Measurements from ENCODE around the gene ITPRIPL2. TPM values are rescaled to one million over a fixed set of nuclear protein-coding genes. Genes with fewer than 3 reads are reported as not detected.

The ITPRIPL2 gene
- total RNA-seq, 1 experiment from 2014 or later = 67.9 TPM

GRCh38 chr16:19067349-19068236 is 46.2 kb upstream of the ITPRIPL2 start, which contains the start of gene COQ7:
TSS of gene COQ7 (plus strand) at chr16:19067614. CDS start at chr16:19067665, 51 bp downstream.
- TF ChIP-seq POLR2AphosphoS5 (IDR thresholded peaks at IDR 0.05; ENCODE audit: low read depth, low read length) (no peak; the same call in 1 of the 2 replicates), SRF (IDR thresholded peaks at IDR 0.05; ENCODE audit: low read depth) (peak; percentile 91), ZNF274 (IDR thresholded peaks at IDR 0.05; ENCODE audit: low read depth, low read length) (no peak), EGR1 (IDR thresholded peaks at IDR 0.05; ENCODE audit: low read depth) (peak; percentile 80), CEBPB (IDR thresholded peaks at IDR 0.05; ENCODE audit: low read depth) (peak; percentile 85), ELF1 (IDR thresholded peaks at IDR 0.05; ENCODE audit: borderline replicate concordance, low read depth) (peak; percentile 55; the same call in 1 of the 2 replicates), TCF7L2 (IDR thresholded peaks at IDR 0.05; ENCODE audit: borderline replicate concordance, extremely low read depth, insufficient read depth, insufficient read length) (peak; percentile 67), CBX3 (IDR thresholded peaks at IDR 0.05; ENCODE audit: low read depth) (peak; percentile 46; the same call in 1 of the 2 replicates), RAD21 (IDR thresholded peaks at IDR 0.05; ENCODE audit: low read depth) (no peak), YY1 (IDR thresholded peaks at IDR 0.05; ENCODE audit: extremely low read depth, insufficient replicate concordance, low read depth, low read length) (peak; percentile 35), SP1 (IDR thresholded peaks at IDR 0.05; ENCODE audit: low read depth) (peak; percentile 97), ZFX (IDR thresholded peaks at IDR 0.05) (0 out of 2 replicates have a peak, but pooled peaks have one; percentile 29)
- TF ChIP-seq, protein P1, sequence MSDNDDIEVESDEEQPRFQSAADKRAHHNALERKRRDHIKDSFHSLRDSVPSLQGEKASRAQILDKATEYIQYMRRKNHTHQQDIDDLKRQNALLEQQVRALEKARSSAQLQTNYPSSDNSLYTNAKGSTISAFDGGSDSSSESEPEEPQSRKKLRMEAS (IDR thresholded peaks at IDR 0.05) = peak; percentile 64; the same call in 1 of the 2 replicates
- RAD21 ChIA-PET (ENCODE audit: low non-redundant PET in 1 of 2, low total read pairs in 2 of 2, uncharacterized antibody in 2 of 2, unreplicated experiment in 2 of 2) = no interaction called here
- no peaks in the 10 kb centered on the region for H3K27me3 ChIP-seq (ENCODE audit: insufficient read depth, low read length)
- H3K36me3 ChIP-seq (ENCODE audit: control insufficient read depth in 1 of 2, insufficient read depth in 2 of 2, low read length in 2 of 2) = no peaks in the 10 kb centered on the region
- peaks cover 5% of the 10 kb centered on the region; the same call in 1 of the 2 replicates for H3K79me2 ChIP-seq (ENCODE audit: insufficient read depth, low read length)
- H3K4me3 ChIP-seq (replicated peaks in 1 of 2; ENCODE audit: low read depth in 1 of 2, low read length in 2 of 2) = peak within 1 kb of the TSS; percentile 63 to 85
- no peaks in the 10 kb centered on the region for H3K9me3 ChIP-seq (ENCODE audit: control insufficient read depth in 1 of 2, insufficient read depth in 1 of 2, low read depth in 1 of 2, low read length in 2 of 2)
- H4K20me1 ChIP-seq (ENCODE audit: insufficient read depth) = no peaks in the 10 kb centered on the region
- H3K4me1 ChIP-seq (ENCODE audit: control insufficient read depth in 1 of 2, insufficient read depth in 2 of 2, low read length in 2 of 2) = peaks cover 0 to 12% of the 10 kb centered on the region in 2 experiments; a peak in 3 of 4 replicates
- POLR2A ChIA-PET = interaction anchor here (0.7 to 2.6 kb wide), 3 partner anchors 105 to 277 kb away, joined by 3 to 11 read pairs (median 3); partner anchors contain the start of genes ARL6IP1 and RPS15A
- intact Hi-C loops (cut with micrococcal nuclease) = loop anchor here (1.0 to 5.0 kb wide), 2 partner anchors 70 to 84 kb away; partner anchors contain the start of gene TMC7
- CTCF ChIA-PET = interaction anchor here (1.0 to 1.1 kb wide), 3 partner anchors 18 to 112 kb away, joined by 3 to 8 read pairs (median 3); partner anchors contain the start of gene TMC7
- peak within 1 kb of the TSS; percentile 89 for H3K9ac ChIP-seq (ENCODE audit: low read length)
- H3K9me2 ChIP-seq (ENCODE audit: insufficient read depth) = no peaks in the 10 kb centered on the region
- peak within 1 kb of the TSS; percentile 98 for H3K27ac ChIP-seq (ENCODE audit: low read depth, low read length)
- ATAC-seq (peak; percentile 93), DNase-seq (ENCODE audit: low read depth, low spot score) (peak; percentile 100)
- H3K4me2 ChIP-seq (ENCODE audit: low read length) = peak within 1 kb of the TSS; percentile 77
- BruUV-seq (replicated peaks) = TSS peak; percentile 79
- peak within 1 kb of the TSS; percentile 93 for H2AFZ ChIP-seq (ENCODE audit: low read depth, low read length, poor library complexity, severe bottlenecking)

Data from HCT116 (cell line).